ENCODE results near the gene GTF2B. TPM values are rescaled to one million over a fixed set of nuclear protein-coding genes. Genes with fewer than 3 reads are reported as not detected.
A peak's percentile ranks its signal among the peaks of the same experiment; 100 is the strongest.
"Not testable (repeated sequence)": the region's sequence is repeated elsewhere in the genome, so short reads cannot be mapped to it uniquely, and the experiment has no call there.

Gene GTF2B
- total RNA-seq, 1 experiment from 2014 or later, result 21.9 TPM

- BruUV-seq (replicated peaks), result no TSS peak
- Histone ChIP-seq H3K27me3 (ENCODE audit: insufficient read depth, low read depth) (no peaks in the 10 kb centered on the region), H3K4me1 (replicated peaks; ENCODE audit: insufficient read depth) (no peaks in the 10 kb centered on the region), H3K36me3 (ENCODE audit: low read depth) (peaks cover 22% of the 10 kb centered on the region), H3F3A (ENCODE audit: insufficient read depth, low read depth) (no peaks in the 10 kb centered on the region; the same call in 1 of the 2 replicates), H3K4me3 (no peak overlapping the region), H3K4me2 (no peak overlapping the region), H4K20me1 (ENCODE audit: insufficient read depth) (peaks cover 6% of the 10 kb centered on the region), H3K27ac (no peak overlapping the region), H2AFZ (no peak overlapping the region), H3K79me2 (ENCODE audit: low read depth) (no peaks in the 10 kb centered on the region), H3K9me2 (ENCODE audit: insufficient read depth) (no peaks in the 10 kb centered on the region), H3K9me3 (ENCODE audit: insufficient read depth, low read depth) (no peaks in the 10 kb centered on the region)
- DNase-seq, result no peak
- POLR2A ChIA-PET (ENCODE audit: unreplicated experiment), result no interaction called here
- intact Hi-C loops (cut with micrococcal nuclease; ENCODE audit: unreplicated experiment), result no loop called here
- TF ChIP-seq EZH2 (IDR thresholded peaks at IDR 0.05; ENCODE audit: low read depth), result no peak
- TF ChIP-seq, protein P1, sequence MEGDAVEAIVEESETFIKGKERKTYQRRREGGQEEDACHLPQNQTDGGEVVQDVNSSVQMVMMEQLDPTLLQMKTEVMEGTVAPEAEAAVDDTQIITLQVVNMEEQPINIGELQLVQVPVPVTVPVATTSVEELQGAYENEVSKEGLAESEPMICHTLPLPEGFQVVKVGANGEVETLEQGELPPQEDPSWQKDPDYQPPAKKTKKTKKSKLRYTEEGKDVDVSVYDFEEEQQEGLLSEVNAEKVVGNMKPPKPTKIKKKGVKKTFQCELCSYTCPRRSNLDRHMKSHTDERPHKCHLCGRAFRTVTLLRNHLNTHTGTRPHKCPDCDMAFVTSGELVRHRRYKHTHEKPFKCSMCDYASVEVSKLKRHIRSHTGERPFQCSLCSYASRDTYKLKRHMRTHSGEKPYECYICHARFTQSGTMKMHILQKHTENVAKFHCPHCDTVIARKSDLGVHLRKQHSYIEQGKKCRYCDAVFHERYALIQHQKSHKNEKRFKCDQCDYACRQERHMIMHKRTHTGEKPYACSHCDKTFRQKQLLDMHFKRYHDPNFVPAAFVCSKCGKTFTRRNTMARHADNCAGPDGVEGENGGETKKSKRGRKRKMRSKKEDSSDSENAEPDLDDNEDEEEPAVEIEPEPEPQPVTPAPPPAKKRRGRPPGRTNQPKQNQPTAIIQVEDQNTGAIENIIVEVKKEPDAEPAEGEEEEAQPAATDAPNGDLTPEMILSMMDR (conservative IDR thresholded peaks at IDR 0.05), result peak; percentile 45; the same call in 1 of the 2 replicates
- CTCF ChIA-PET, result no interaction called here
These were observed 44.8 kb upstream of the GTF2B start for GRCh38 chr1:88936223-88936523.

DNA sequence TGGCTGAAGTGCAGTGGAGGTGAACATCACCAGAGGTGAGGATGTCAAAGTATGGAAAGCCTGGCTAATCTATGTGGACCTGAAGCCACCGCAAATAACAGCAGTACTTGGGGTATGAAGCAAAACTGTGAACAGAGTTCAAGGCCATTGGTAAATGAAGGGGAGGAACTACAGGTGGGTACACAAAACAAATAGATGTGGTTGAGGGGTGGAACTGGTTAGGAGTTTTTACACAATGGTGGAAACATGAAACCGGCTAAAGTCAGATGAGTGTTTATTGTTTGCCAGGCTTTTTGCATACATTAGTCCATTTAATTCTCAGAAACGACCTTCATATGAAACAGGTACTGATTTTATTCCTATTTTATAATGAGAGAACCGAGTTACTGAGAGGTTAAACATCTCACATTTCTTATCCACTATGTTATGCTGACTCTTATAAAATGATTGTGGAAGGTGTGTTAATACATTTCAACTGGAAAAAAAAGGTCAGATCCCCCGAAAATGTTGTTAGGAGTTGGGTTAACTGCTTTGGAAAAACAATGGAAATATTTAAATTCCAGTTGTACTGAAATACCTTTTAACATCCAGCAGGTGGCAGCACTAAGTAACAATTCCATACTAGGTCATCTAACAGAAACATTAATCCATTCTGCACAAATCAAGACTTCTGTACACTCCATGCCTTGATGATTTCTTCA, 44.3 kb upstream of the GTF2B start:
- Histone ChIP-seq H3K36me3 (ENCODE audit: low read depth) (peaks cover 17% of the 10 kb centered on the region), H3K4me3 (no peak overlapping the region), H3K4me1 (replicated peaks; ENCODE audit: insufficient read depth) (no peaks in the 10 kb centered on the region), H3K27me3 (ENCODE audit: insufficient read depth, low read depth) (no peaks in the 10 kb centered on the region), H3F3A (ENCODE audit: insufficient read depth, low read depth) (no peaks in the 10 kb centered on the region; the same call in 1 of the 2 replicates), H3K4me2 (no peak overlapping the region), H3K79me2 (ENCODE audit: low read depth) (no peaks in the 10 kb centered on the region), H3K9me3 (ENCODE audit: insufficient read depth, low read depth) (no peaks in the 10 kb centered on the region), H4K20me1 (ENCODE audit: insufficient read depth) (peaks cover 6% of the 10 kb centered on the region), H3K9me2 (ENCODE audit: insufficient read depth) (no peaks in the 10 kb centered on the region), H2AFZ (no peak overlapping the region), H3K27ac (no peak overlapping the region)
- intact Hi-C loops (cut with micrococcal nuclease; ENCODE audit: unreplicated experiment), result no loop called here
- no TSS peak for BruUV-seq (replicated peaks)
- CTCF ChIA-PET, result interaction anchor here (0.6 kb wide), 1 partner anchor 100 kb away, joined by 3 read pairs; no protein-coding TSS in a partner anchor
- no peak for DNase-seq
- TF ChIP-seq, protein P1 (conservative IDR thresholded peaks at IDR 0.05), result peak; percentile 95
- TF ChIP-seq EZH2 (IDR thresholded peaks at IDR 0.05; ENCODE audit: low read depth), result no peak
- POLR2A ChIA-PET (ENCODE audit: unreplicated experiment), result no interaction called here

- H3K27me3 ChIP-seq (ENCODE audit: insufficient read depth, low read depth); H2AFZ ChIP-seq; H4K20me1 ChIP-seq (ENCODE audit: insufficient read depth); H3K4me3 ChIP-seq; CTCF ChIA-PET; H3K79me2 ChIP-seq (ENCODE audit: low read depth); H3K27ac ChIP-seq; POLR2A ChIA-PET (ENCODE audit: unreplicated experiment); BruUV-seq (replicated peaks); H3K9me2 ChIP-seq (ENCODE audit: insufficient read depth); intact Hi-C loops (cut with micrococcal nuclease; ENCODE audit: unreplicated experiment); H3K9me3 ChIP-seq (ENCODE audit: insufficient read depth, low read depth); H3K4me1 ChIP-seq (replicated peaks; ENCODE audit: insufficient read depth); DNase-seq; H3F3A ChIP-seq (ENCODE audit: insufficient read depth, low read depth); H3K4me2 ChIP-seq: not testable (repeated sequence)
- H3K36me3 ChIP-seq (ENCODE audit: low read depth), result peaks cover 14% of the 10 kb centered on the region
These were observed 38.8 kb upstream of the GTF2B start for GRCh38 chr1:88930176-88930575.

GRCh38 chr1:88923224-88923623, 31.9 kb upstream of the GTF2B start:
- TF ChIP-seq, protein P1 (conservative IDR thresholded peaks at IDR 0.05), result no peak
- TF ChIP-seq EZH2 (IDR thresholded peaks at IDR 0.05; ENCODE audit: low read depth), result no peak
- Histone ChIP-seq H3K9me2 (ENCODE audit: insufficient read depth) (peaks cover 5% of the 10 kb centered on the region; the same call in 1 of the 2 replicates), H3K36me3 (ENCODE audit: low read depth) (no peaks in the 10 kb centered on the region), H4K20me1 (ENCODE audit: insufficient read depth) (no peaks in the 10 kb centered on the region), H3K4me3 (no peak overlapping the region), H3K4me1 (replicated peaks; ENCODE audit: insufficient read depth) (no peaks in the 10 kb centered on the region), H3K27ac (no peak overlapping the region), H3K27me3 (ENCODE audit: insufficient read depth, low read depth) (no peaks in the 10 kb centered on the region), H3K4me2 (no peak overlapping the region), H3K79me2 (ENCODE audit: low read depth) (no peaks in the 10 kb centered on the region), H3K9me3 (ENCODE audit: insufficient read depth, low read depth) (no peaks in the 10 kb centered on the region; the same call in 1 of the 2 replicates), H2AFZ (no peak overlapping the region), H3F3A (ENCODE audit: insufficient read depth, low read depth) (no peaks in the 10 kb centered on the region)
- DNase-seq, result no peak
- intact Hi-C loops (cut with micrococcal nuclease; ENCODE audit: unreplicated experiment), result no loop called here
- ChIA-PET POLR2A (ENCODE audit: unreplicated experiment) (no interaction called here), CTCF (no interaction called here)
- BruUV-seq (replicated peaks), result no TSS peak

Measured in PC-9 (cell line).